ENCODE data around the gene NECTIN1. TPM values are rescaled to one million over a fixed set of nuclear protein-coding genes. Genes with fewer than 3 reads are reported as not detected.
A peak's percentile ranks its signal among the peaks of the same experiment; 100 is the strongest.

The NECTIN1 gene
- total RNA-seq (2021; ENCODE audit: unreplicated experiment) (23.8 TPM), Bru-seq, nascent RNA (percentile 54 among the genes with signal in this experiment), BruChase-seq, experiment 1, labeled RNA remaining after a 6-hour chase (percentile 55 among the genes with signal in this experiment), BruChase-seq, experiment 2, labeled RNA remaining after a 2-hour chase (percentile 50 among the genes with signal in this experiment)
- 17.7 and 22.2 TPM in 2 replicates for polyA plus RNA-seq (2012)
- long read RNA-seq, partial matches to known transcripts: 1 of 15 reads
- long read RNA-seq, other reads (novel, unspliced or antisense): 10 of 15 reads

- POLR2A ChIA-PET: interaction anchor here (0.7 to 1.5 kb wide), 6 partner anchors 8 to 85 kb away, joined by 3 to 4 read pairs (median 3); no protein-coding TSS in a partner anchor
Measured at GRCh38 chr11:119728651-119729580, at the start of gene NECTIN1. Gene NECTIN1 (minus strand): TSS chr11:119729200. CDS start chr11:119728553, 647 bp downstream.

More at GRCh38 chr11:119728651-119729580, at the start of gene NECTIN1:
- H3K79me2 ChIP-seq (ENCODE audit: insufficient read depth, low read length): peaks cover 44% of the 10 kb centered on the region
- ChIA-PET RAD21 (ENCODE audit: low non-redundant PET in 1 of 2, low total read pairs in 2 of 2, uncharacterized antibody in 2 of 2, unreplicated experiment in 2 of 2) (interaction anchor here in 1 of 2 experiments (1.1 kb wide), 1 partner anchor 8 kb away, joined by 3 read pairs; no protein-coding TSS in a partner anchor), CTCF (interaction anchor here (0.6 to 1.7 kb wide), 19 partner anchors 8 to 373 kb away, joined by 3 to 25 read pairs (median 3); no protein-coding TSS in a partner anchor)
- TF ChIP-seq, protein P1, sequence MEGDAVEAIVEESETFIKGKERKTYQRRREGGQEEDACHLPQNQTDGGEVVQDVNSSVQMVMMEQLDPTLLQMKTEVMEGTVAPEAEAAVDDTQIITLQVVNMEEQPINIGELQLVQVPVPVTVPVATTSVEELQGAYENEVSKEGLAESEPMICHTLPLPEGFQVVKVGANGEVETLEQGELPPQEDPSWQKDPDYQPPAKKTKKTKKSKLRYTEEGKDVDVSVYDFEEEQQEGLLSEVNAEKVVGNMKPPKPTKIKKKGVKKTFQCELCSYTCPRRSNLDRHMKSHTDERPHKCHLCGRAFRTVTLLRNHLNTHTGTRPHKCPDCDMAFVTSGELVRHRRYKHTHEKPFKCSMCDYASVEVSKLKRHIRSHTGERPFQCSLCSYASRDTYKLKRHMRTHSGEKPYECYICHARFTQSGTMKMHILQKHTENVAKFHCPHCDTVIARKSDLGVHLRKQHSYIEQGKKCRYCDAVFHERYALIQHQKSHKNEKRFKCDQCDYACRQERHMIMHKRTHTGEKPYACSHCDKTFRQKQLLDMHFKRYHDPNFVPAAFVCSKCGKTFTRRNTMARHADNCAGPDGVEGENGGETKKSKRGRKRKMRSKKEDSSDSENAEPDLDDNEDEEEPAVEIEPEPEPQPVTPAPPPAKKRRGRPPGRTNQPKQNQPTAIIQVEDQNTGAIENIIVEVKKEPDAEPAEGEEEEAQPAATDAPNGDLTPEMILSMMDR (IDR thresholded peaks at IDR 0.05 in 2 of 3, conservative IDR thresholded peaks at IDR 0.05 in 1 of 3; ENCODE audit: borderline replicate concordance in 1 of 3, insufficient read depth in 1 of 3, low read depth in 2 of 3, low read length in 2 of 3): peak; percentile 80 to 90 (median 81)
- peak; percentile 89 for TF ChIP-seq POLR2A (IDR thresholded peaks at IDR 0.05; ENCODE audit: borderline replicate concordance, extremely low read depth, insufficient read depth, insufficient read length)
- peak; percentile 30 for TF ChIP-seq YY1 (IDR thresholded peaks at IDR 0.05; ENCODE audit: extremely low read depth, insufficient replicate concordance, low read depth, low read length)
- peak; percentile 1; the same call in 1 of the 2 replicates for TF ChIP-seq MAX (IDR thresholded peaks at IDR 0.05)
- TF ChIP-seq RAD21 (IDR thresholded peaks at IDR 0.05; ENCODE audit: low read depth): peak; percentile 92
- TF ChIP-seq ZFX (IDR thresholded peaks at IDR 0.05): peak; percentile 70
- TF ChIP-seq CBX3 (IDR thresholded peaks at IDR 0.05; ENCODE audit: low read depth): no peak
- no peak for TF ChIP-seq FOSL1 (IDR thresholded peaks at IDR 0.05; ENCODE audit: low read depth)
- peak; percentile 47 for TF ChIP-seq TCF7L2 (IDR thresholded peaks at IDR 0.05; ENCODE audit: borderline replicate concordance, extremely low read depth, insufficient read depth, insufficient read length)
- TF ChIP-seq SIN3A (IDR thresholded peaks at IDR 0.05; ENCODE audit: low read depth): peak; percentile 66
- TF ChIP-seq EZH2phosphoT487 (IDR thresholded peaks at IDR 0.05; ENCODE audit: borderline replicate concordance): no peak
- peak; percentile 91 for TF ChIP-seq POLR2AphosphoS5 (IDR thresholded peaks at IDR 0.05; ENCODE audit: low read depth, low read length)
- TF ChIP-seq JUND (IDR thresholded peaks at IDR 0.05): no peak
- TF ChIP-seq EGR1 (IDR thresholded peaks at IDR 0.05; ENCODE audit: low read depth): peak; percentile 74
- TF ChIP-seq ZNF274 (IDR thresholded peaks at IDR 0.05; ENCODE audit: low read depth, low read length): no peak
- TF ChIP-seq SP1 (IDR thresholded peaks at IDR 0.05; ENCODE audit: low read depth): peak; percentile 39; the same call in 1 of the 2 replicates
- TF ChIP-seq SRF (IDR thresholded peaks at IDR 0.05; ENCODE audit: low read depth): no peak
- TF ChIP-seq ELF1 (IDR thresholded peaks at IDR 0.05; ENCODE audit: borderline replicate concordance, low read depth): no peak
- peak; percentile 60 for DNase-seq (ENCODE audit: low read depth, low spot score)
- no peaks in the 10 kb centered on the region for H3K36me3 ChIP-seq (ENCODE audit: control insufficient read depth in 1 of 2, insufficient read depth in 2 of 2, low read length in 2 of 2)
- peak within 1 kb of the TSS; percentile 75 for H3K9ac ChIP-seq (ENCODE audit: low read length)
- peak within 1 kb of the TSS; percentile 85 for H3K27ac ChIP-seq (ENCODE audit: low read depth, low read length)
- peak; percentile 83 for ATAC-seq
- H2AFZ ChIP-seq (ENCODE audit: low read depth, low read length, poor library complexity, severe bottlenecking): peak within 1 kb of the TSS; percentile 90
- H4K20me1 ChIP-seq (ENCODE audit: insufficient read depth): no peaks in the 10 kb centered on the region
- H3K9me3 ChIP-seq (ENCODE audit: control insufficient read depth in 1 of 2, insufficient read depth in 1 of 2, low read depth in 1 of 2, low read length in 2 of 2): no peaks in the 10 kb centered on the region
- intact Hi-C loops (cut with micrococcal nuclease): loop anchor here (1.0 to 10.0 kb wide), 3 partner anchors 47 to 244 kb away; no protein-coding TSS in a partner anchor
- BruUV-seq (replicated peaks): no TSS peak
- H3K4me1 ChIP-seq (ENCODE audit: control insufficient read depth in 1 of 2, insufficient read depth in 2 of 2, low read length in 2 of 2): peaks cover 14 to 28% of the 10 kb centered on the region in 2 experiments
- no peaks in the 10 kb centered on the region for H3K27me3 ChIP-seq (ENCODE audit: insufficient read depth, low read length)
- H3K9me2 ChIP-seq (ENCODE audit: insufficient read depth): no peaks in the 10 kb centered on the region
- peak within 1 kb of the TSS; percentile 100 for H3K4me2 ChIP-seq (ENCODE audit: low read length)
- H3K4me3 ChIP-seq (replicated peaks in 1 of 2; ENCODE audit: low read depth in 1 of 2, low read length in 2 of 2): peak within 1 kb of the TSS; percentile 82 to 94

Measured in HCT116 (cell line).